Ovary (tissue), 9 donors: Measurements from ENCODE around the gene IFNW1. TPM values are rescaled to one million over a fixed set of nuclear protein-coding genes. Genes with fewer than 3 reads are reported as not detected.
"Not testable (repeated sequence)": the region's sequence is repeated elsewhere in the genome, so short reads cannot be mapped to it uniquely, and the experiment has no call there.

ENCODE experiments used
- DNase-seq, 5 donors: peaks; one replicate each; pipeline ENCODE4 v3.0.0-alpha.2; 2019 to 2020
- H3K27ac ChIP-seq, 2 donors: fragments of 200-600 bp; one replicate each; pipeline versions ENCODE4 v1.5.1 to v1.8.0; 2019 to 2022
- H3K27me3 ChIP-seq: fragments of 200-600 bp; one replicate; pipeline ENCODE4 v1.8.0; 2022
- H3K36me3 ChIP-seq: fragments of 200-600 bp; sonication (generic); one replicate; pipeline ENCODE4 v1.5.1; 2019
- H3K4me1 ChIP-seq: one replicate; pipeline ENCODE4 v1.8.1; 2013; ENCODE audit warnings: mild to moderate bottlenecking, moderate library complexity; ENCODE audit not compliant: insufficient read depth
- H3K4me3 ChIP-seq: fragments of 200-600 bp; sonication (generic); one replicate; pipeline ENCODE4 v1.5.1; 2017
- H3K9me3 ChIP-seq, 2 donors: fragments of 200-600 bp in 1 of 2; sonication (generic) in 1 of 2; one replicate each; pipeline versions ENCODE4 v1.5.1 to v1.8.1; 2013 to 2019; ENCODE audit warnings: mild to moderate bottlenecking in 1 of 2, moderate library complexity in 1 of 2
- EP300 ChIP-seq: sonication (generic); formaldehyde crosslinking; IDR thresholded peaks from one replicate; pipeline ENCODE4 v1.6.1; 2017; ENCODE audit warnings: antibody characterized with exemption
- POLR2A ChIP-seq: fragments of 450-650 bp; IDR thresholded peaks from one replicate; pipeline ENCODE4 v1.6.1; 2017; ENCODE audit warnings: antibody characterized with exemption, mild to moderate bottlenecking, moderate library complexity
- WGBS, 3 donors: extraction: QIAGEN DNeasy Blood & Tissue Kit in 1 of 3; methylation state at CpG; one replicate each; pipeline versions ENCODE4 v1.1.5 to v1.1.7; 2013 to 2017; 5-methylcytosine and 5-hydroxymethylcytosine counted together
- intact Hi-C, 4 donors: fragments of 100-400 bp; cut with DNase I; formaldehyde crosslinking; loops; one replicate each; pipeline versions ENCODE4 v1.11.0 to v1.15.1; 2022 to 2023
- polyA plus RNA-seq, 2 donors: library from polyadenylated mRNA; stranded (reverse); fragments of 200-250 nt in 1 of 2; fragments of 350-450 nt in 1 of 2; fragmentation: Illumina TruSeq in 1 of 2; extraction: RNeasy Lipid Tissue Mini Kit (QIAGEN cat#74804) in 1 of 2; gene quantifications; one replicate each; pipeline ENCODE4 v1.2.3, GENCODE V29; 2013 to 2014
- total RNA-seq, 7 donors: library from RNA; depleted of rRNA in 2 of 7; stranded (reverse); fragments of >200 nt in 2 of 7; fragmentation: NEBNext Ultra II Directional in 3 of 7; extraction: Animal tissue kit (Norgen Biotek cat#: 25700) in 3 of 7; gene quantifications; one replicate each; pipeline versions ENCODE4 v1.1.0 to v1.2.4, GENCODE V29; 2016 to 2023
- TF ChIP-seq, protein P1 (sequence below), 3 donors: fragments of 450-650 bp in 2 of 3; fragments of 200-600 bp in 1 of 3; IDR thresholded peaks; one replicate each; pipeline versions ENCODE4 v1.5.1 to v1.8.0; 2016 to 2022; ENCODE audit warnings: antibody characterized with exemption in 3 of 3, mild to moderate bottlenecking in 1 of 3
- donor health status: DM: no; HTN: no; CAD: no; lungs with moderate emphysema.
- donor health status: DM: no; HTN: no; CAD: no.
- donor health status: Bipolar disorder and iron deficiency.
- donor health status: DM: yes; HTN: yes; CAD: no.
- donor health status: DM: no; HTN: no; CAD: no.
- donor health status: DM: yes; HTN: yes; CAD: no.

Gene IFNW1
- total and polyA plus RNA-seq, 9 donors: not detected

DNA sequence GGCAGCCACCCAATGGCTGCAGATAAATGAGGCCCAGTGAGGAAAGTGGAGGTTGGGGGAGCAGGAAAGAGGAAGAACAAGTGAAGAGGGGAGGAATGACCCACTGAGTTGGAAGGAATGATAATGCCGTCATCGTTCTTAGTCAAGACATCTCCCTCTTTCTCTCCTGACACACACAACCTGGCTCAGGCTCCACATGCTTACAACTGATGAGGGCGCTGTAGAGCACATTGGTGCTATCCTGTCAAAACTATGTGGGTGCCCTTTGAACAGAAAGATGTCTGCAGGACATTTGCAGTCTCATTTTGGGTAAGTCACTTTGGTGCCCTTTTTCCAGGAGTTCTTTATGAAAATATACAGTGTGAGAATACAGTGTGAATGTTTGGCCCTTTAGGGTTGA is 5.9 kb downstream of the IFNW1 start:
- DNase-seq: no peak
- Histone ChIP-seq H3K4me3 (no peak overlapping the region), H3K27me3 (no peaks in the 10 kb centered on the region), H3K27ac (no peak overlapping the region), H3K9me3 (no peaks in the 10 kb centered on the region), H3K36me3 (no peaks in the 10 kb centered on the region), H3K4me1 (no peaks in the 10 kb centered on the region)
- TF ChIP-seq POLR2A (no peak), EP300 (no peak)
- TF ChIP-seq, protein P1, sequence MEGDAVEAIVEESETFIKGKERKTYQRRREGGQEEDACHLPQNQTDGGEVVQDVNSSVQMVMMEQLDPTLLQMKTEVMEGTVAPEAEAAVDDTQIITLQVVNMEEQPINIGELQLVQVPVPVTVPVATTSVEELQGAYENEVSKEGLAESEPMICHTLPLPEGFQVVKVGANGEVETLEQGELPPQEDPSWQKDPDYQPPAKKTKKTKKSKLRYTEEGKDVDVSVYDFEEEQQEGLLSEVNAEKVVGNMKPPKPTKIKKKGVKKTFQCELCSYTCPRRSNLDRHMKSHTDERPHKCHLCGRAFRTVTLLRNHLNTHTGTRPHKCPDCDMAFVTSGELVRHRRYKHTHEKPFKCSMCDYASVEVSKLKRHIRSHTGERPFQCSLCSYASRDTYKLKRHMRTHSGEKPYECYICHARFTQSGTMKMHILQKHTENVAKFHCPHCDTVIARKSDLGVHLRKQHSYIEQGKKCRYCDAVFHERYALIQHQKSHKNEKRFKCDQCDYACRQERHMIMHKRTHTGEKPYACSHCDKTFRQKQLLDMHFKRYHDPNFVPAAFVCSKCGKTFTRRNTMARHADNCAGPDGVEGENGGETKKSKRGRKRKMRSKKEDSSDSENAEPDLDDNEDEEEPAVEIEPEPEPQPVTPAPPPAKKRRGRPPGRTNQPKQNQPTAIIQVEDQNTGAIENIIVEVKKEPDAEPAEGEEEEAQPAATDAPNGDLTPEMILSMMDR (IDR thresholded peaks at IDR 0.05): no peak
- WGBS, 3 donors: 59 to 86% (median 85%) methylated on average over 3 of the region's 3 CpGs
- intact Hi-C loops: no loop called here

DNA sequence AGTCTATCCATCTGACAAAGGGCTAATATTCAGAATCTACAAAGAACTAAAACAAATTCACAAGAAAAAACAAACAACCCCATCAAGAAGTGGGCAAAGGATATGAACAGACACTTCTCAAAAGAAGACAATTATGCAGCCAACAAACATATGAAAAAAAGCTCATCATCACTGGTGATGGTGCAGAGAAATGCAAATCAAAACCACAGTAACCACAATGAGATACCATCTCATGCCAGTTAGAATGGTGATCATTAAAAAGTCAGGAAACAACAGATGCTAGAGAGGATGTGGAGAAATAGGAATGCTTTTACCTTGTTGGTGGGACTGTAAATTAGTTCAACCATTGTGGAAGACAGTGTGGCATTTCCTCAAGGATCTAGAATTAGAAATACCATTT is 13.4 kb downstream of the IFNW1 start:
- H3K36me3 ChIP-seq, H3K27me3 ChIP-seq, intact Hi-C loops, DNase-seq, H3K4me1 ChIP-seq, H3K4me3 ChIP-seq, H3K9me3 ChIP-seq, H3K27ac ChIP-seq: not testable (repeated sequence)

DNA sequence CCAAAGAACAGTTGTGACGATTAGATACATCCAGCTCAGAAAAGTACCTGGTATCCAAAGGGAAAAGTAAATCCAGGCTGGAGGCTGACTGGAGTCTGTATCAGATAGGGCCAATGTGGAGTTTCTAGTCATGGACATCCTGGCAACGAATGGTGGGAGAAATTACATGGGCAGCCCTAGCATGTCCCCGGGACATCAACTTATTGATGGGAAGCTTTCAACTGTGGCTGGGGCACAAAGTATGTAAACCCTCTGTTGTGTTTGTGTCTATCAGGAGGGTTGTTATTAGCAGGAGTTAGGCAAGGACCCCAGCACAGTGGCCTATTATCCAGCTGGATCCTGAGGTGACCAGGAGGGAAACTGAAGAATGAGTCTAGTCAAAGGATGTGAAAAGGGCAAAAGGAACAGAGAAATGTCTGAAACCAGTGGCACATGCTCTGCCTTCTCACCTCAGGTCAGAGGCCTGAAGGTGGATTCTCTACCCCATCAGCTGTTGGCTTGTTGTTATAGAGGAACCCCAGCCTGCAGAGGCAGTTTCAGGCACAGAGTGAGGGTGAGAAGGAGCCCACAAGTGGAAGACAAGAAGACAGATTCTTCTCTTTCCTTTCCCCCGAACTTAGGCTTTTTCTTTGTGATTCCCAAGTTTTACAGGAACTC is 19.9 kb downstream of the IFNW1 start:
- TF ChIP-seq EP300 (no peak), POLR2A (no peak)
- TF ChIP-seq, protein P1 (IDR thresholded peaks at IDR 0.05): no peak
- H3K4me3 ChIP-seq: no peak overlapping the region
- no peak for DNase-seq
- H3K36me3 ChIP-seq: no peaks in the 10 kb centered on the region
- WGBS, 3 donors: 87 to 92% (median 88%) methylated on average over 4 of the region's 4 CpGs
- H3K9me3 ChIP-seq: no peaks in the 10 kb centered on the region
- H3K27ac ChIP-seq: no peak overlapping the region
- intact Hi-C loops: no loop called here
- no peaks in the 10 kb centered on the region for H3K27me3 ChIP-seq
- no peaks in the 10 kb centered on the region for H3K4me1 ChIP-seq

DNA sequence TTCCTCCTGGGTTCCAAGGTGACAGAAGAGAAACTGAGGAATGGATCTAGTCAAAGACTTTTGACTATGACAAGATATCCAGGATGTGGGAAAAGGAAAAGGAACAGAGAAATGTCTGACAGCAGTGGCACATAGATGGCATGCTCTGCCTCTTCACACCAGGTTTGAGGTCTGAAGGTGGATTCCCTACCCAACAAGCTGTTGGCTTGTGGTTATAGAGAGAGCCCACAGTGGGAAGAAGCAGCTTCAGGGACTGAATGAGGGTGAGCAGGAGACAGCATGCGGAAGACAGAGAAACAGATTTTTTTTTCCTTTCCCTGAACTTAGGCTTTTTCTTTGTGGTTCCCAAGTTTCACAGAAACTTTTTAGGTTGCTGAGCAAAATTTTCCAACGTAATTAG is 20.6 kb downstream of the IFNW1 start:
- DNase-seq: no peak
- 84 to 88% (median 85%) methylated on average over 2 of the region's 2 CpGs for WGBS, 3 donors
- Histone ChIP-seq H3K9me3 (no peaks in the 10 kb centered on the region), H3K4me1 (no peaks in the 10 kb centered on the region), H3K4me3 (no peak overlapping the region), H3K27ac (no peak overlapping the region), H3K36me3 (no peaks in the 10 kb centered on the region), H3K27me3 (no peaks in the 10 kb centered on the region)
- intact Hi-C loops: no loop called here
- TF ChIP-seq EP300 (no peak), POLR2A (no peak)
- TF ChIP-seq, protein P1 (IDR thresholded peaks at IDR 0.05): no peak

DNA sequence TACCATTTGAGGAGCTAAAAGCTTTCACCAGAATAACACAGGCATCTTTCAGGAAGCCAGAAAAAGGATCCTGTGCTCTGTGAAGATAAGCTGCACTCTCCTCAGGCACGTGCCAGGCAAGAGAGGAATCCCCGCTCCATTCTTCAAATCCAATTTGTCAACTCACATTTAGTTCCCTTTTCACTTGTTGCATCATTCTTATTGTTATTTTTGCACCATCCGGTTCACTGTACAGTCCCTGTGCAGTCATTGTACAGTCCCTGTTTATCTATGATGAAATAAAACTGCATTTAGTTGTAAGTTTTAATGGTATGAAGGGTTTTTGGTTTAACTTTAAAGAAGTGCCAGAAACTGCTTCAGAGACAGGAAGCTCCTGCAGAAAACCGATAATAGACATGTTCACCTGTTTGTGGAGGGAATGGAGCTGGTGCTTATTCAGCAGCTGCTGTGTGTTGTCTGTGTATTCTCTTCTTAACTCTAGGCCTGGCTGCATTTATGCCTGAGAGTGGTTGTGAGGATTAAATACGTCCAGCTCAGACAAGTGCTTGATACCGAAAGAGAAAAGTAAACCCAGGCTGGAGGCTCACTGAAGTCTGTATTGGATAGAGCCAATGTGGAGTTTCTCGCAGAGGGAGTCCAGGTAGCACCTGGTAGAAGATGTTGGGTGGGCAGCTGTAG is 22.4 kb downstream of the IFNW1 start:
- H3K36me3 ChIP-seq: no peaks in the 10 kb centered on the region
- TF ChIP-seq, protein P1 (IDR thresholded peaks at IDR 0.05): no peak
- TF ChIP-seq POLR2A (no peak), EP300 (no peak)
- H3K4me1 ChIP-seq: no peaks in the 10 kb centered on the region
- intact Hi-C loops: loop anchor here in 1 of 4 donors (10.0 kb wide), 1 partner anchor 1194 kb away; no protein-coding TSS in a partner anchor
- no peak for DNase-seq
- H3K27me3 ChIP-seq: no peaks in the 10 kb centered on the region
- WGBS, 3 donors: 76 to 80% (median 77%) methylated on average over 7 of the region's 7 CpGs
- H3K9me3 ChIP-seq: no peaks in the 10 kb centered on the region
- no peak overlapping the region for H3K4me3 ChIP-seq
- H3K27ac ChIP-seq: no peak overlapping the region
